OCI-LY7 (cell line): Measurements from ENCODE around the gene NEDD4. TPM values are rescaled to one million over a fixed set of nuclear protein-coding genes. Genes with fewer than 3 reads are reported as not detected.

Experiments
- BruUV-seq: library from RNA; stranded (reverse); fragments of 400-500 nt; replicated peaks from 2 replicates; lab custom pipeline; 2021; lab: Mats Ljungman, UMichigan
- CTCF ChIA-PET: fragments of 300-600 bp; sonication (Branson Sonifier 250); formaldehyde crosslinking; loops from one replicate; lab custom pipeline; 2022; ENCODE audit warnings: antibody characterized with exemption; ENCODE audit not compliant: unreplicated experiment; lab: Charles Lee
- POLR2A ChIA-PET: fragments of 300-600 bp; sonication (Branson Sonifier 250); formaldehyde crosslinking; loops from one replicate; lab custom pipeline; 2022; ENCODE audit warnings: antibody characterized with exemption; lab: Charles Lee
- DNase-seq: peaks from one replicate; pipeline ENCODE4 v3.0.0-alpha.2; 2015; ENCODE audit warnings: low spot score
- H2AFZ ChIP-seq: fragments of 200-600 bp; sonication (generic), shearing (Covaris generic); 2 replicates; pipeline ENCODE4 v1.6.1; 2014; ENCODE audit warnings: mild to moderate bottlenecking, antibody characterized with exemption, low read length, moderate library complexity
- H3K27ac ChIP-seq: fragments of 200-600 bp; sonication (generic); 2 replicates; pipeline ENCODE4 v1.5.1; 2014; ENCODE audit warnings: mixed run types, low read depth, mild to moderate bottlenecking, moderate library complexity, low read length, inconsistent platforms; ENCODE audit not compliant: poor library complexity, severe bottlenecking
- H3K36me3 ChIP-seq: fragments of 200-600 bp; sonication (generic); 2 replicates; pipeline ENCODE4 v1.6.1; 2014; ENCODE audit warnings: mild to moderate bottlenecking, antibody characterized with exemption, low read length, moderate library complexity, mixed read lengths; ENCODE audit not compliant: insufficient read depth
- H3K4me1 ChIP-seq: fragments of 200-600 bp; sonication (generic); 2 replicates; pipeline ENCODE4 v1.5.1; 2014; ENCODE audit warnings: mild to moderate bottlenecking, low read length; ENCODE audit not compliant: insufficient read depth, poor library complexity, severe bottlenecking
- H3K4me2 ChIP-seq: fragments of 200-600 bp; sonication (generic); 2 replicates; pipeline ENCODE4 v1.6.1; 2014; ENCODE audit warnings: mild to moderate bottlenecking, low read length
- H3K4me3 ChIP-seq: fragments of 200-600 bp; sonication (generic); 2 replicates; pipeline ENCODE4 v1.5.1; 2014; ENCODE audit warnings: mild to moderate bottlenecking, low read depth, low read length; ENCODE audit not compliant: poor library complexity, severe bottlenecking
- H3K79me2 ChIP-seq: fragments of 200-600 bp; sonication (generic); 2 replicates; pipeline ENCODE4 v1.6.1; 2016; ENCODE audit warnings: low read depth, mild to moderate bottlenecking, low read length, moderate library complexity, mixed read lengths; ENCODE audit not compliant: insufficient read depth
- H3K9me2 ChIP-seq: fragments of 200-600 bp; sonication (generic); 2 replicates; pipeline ENCODE4 v1.6.1; 2016; ENCODE audit warnings: mild to moderate bottlenecking, low read length, mixed read lengths; ENCODE audit not compliant: insufficient read depth
- H3K9me3 ChIP-seq: fragments of 200-600 bp; sonication (generic); 2 replicates; pipeline ENCODE4 v1.6.1; 2014; ENCODE audit warnings: mild to moderate bottlenecking, mixed run types, low read length, mixed read lengths
- H4K20me1 ChIP-seq: fragments of 200-600 bp; sonication (generic); 2 replicates; pipeline ENCODE4 v1.6.1; 2014; ENCODE audit warnings: mild to moderate bottlenecking, antibody characterized with exemption, low read length, moderate library complexity, mixed read lengths; ENCODE audit not compliant: insufficient read depth
- EZH2phosphoT487 ChIP-seq: fragments of 200-600 bp; sonication (generic); IDR thresholded peaks from 2 replicates; pipeline ENCODE4 v1.6.1; 2018; ENCODE audit warnings: low read depth, borderline replicate concordance, mild to moderate bottlenecking, mixed run types, antibody characterized with exemption, low read length, moderate library complexity, mixed read lengths
- intact Hi-C: fragments of 100-400 bp; cut with micrococcal nuclease; formaldehyde crosslinking; loops from one replicate; pipeline ENCODE4 v1.10.0; 2022; ENCODE audit not compliant: unreplicated experiment
- total RNA-seq, 2 experiments: library from RNA; depleted of rRNA in 1 of 2; stranded (reverse); fragments of >200 nt in 1 of 2; shearing (Covaris generic) in 1 of 2; gene quantifications; 2 replicates each; pipeline ENCODE4 v1.2.3, GENCODE V29; 2014 to 2022
- TF ChIP-seq, protein P1 (sequence below): fragments of 200-600 bp; sonication (generic); conservative IDR thresholded peaks from 2 replicates; pipeline ENCODE4 v1.5.1; 2014; ENCODE audit warnings: mild to moderate bottlenecking, antibody characterized with exemption, low read length, moderate library complexity, mixed read lengths

Gene NEDD4
- total RNA-seq, 2 experiments from 2014 or later: 4.8 to 12.7 TPM

DNA sequence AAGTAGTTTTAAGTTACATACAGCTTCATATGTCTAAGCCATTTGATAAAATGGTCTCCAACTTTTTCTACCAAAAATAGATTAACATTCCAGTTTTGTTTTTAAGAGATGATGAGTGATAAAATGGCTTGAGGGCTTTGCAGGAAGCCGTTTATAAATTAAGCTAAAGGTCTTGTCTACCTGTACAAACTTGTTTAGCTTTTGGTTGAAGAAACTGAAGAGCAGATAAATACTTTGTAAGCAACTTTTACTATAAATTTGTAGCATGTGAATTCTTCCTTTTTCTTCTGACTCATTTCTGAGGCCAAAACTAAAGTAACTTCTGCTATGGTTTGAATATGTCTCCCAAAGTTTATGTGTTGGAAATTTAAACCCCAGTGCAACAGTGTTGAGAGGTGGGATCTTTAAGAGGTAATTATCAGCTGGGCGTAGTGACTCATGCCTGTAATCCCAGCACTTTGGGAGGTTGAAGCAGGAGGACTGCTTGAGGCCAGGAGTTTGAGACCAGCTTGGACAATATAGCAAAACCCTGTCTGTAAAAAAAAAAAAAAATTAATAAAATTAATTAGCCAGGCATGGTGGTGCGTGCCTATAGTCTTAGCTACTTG, 8.2 kb upstream of the NEDD4 start:
- Histone ChIP-seq H3K9me2 (no peaks in the 10 kb centered on the region), H3K4me1 (no peaks in the 10 kb centered on the region), H2AFZ (no peak overlapping the region), H3K79me2 (no peaks in the 10 kb centered on the region), H3K9me3 (no peaks in the 10 kb centered on the region), H3K4me2 (no peak overlapping the region), H3K36me3 (no peaks in the 10 kb centered on the region), H4K20me1 (no peaks in the 10 kb centered on the region), H3K27ac (no peak overlapping the region), H3K4me3 (no peak overlapping the region)
- intact Hi-C loops: no loop called here
- DNase-seq: no peak
- POLR2A ChIA-PET: interaction anchor here (0.6 to 1.2 kb wide), 4 partner anchors 9 to 309 kb away, joined by 3 to 8 read pairs (median 4); no protein-coding TSS in a partner anchor
- no peak for TF ChIP-seq EZH2phosphoT487
- TF ChIP-seq, protein P1, sequence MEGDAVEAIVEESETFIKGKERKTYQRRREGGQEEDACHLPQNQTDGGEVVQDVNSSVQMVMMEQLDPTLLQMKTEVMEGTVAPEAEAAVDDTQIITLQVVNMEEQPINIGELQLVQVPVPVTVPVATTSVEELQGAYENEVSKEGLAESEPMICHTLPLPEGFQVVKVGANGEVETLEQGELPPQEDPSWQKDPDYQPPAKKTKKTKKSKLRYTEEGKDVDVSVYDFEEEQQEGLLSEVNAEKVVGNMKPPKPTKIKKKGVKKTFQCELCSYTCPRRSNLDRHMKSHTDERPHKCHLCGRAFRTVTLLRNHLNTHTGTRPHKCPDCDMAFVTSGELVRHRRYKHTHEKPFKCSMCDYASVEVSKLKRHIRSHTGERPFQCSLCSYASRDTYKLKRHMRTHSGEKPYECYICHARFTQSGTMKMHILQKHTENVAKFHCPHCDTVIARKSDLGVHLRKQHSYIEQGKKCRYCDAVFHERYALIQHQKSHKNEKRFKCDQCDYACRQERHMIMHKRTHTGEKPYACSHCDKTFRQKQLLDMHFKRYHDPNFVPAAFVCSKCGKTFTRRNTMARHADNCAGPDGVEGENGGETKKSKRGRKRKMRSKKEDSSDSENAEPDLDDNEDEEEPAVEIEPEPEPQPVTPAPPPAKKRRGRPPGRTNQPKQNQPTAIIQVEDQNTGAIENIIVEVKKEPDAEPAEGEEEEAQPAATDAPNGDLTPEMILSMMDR: no peak
- CTCF ChIA-PET: no interaction called here
- no TSS peak for BruUV-seq

DNA sequence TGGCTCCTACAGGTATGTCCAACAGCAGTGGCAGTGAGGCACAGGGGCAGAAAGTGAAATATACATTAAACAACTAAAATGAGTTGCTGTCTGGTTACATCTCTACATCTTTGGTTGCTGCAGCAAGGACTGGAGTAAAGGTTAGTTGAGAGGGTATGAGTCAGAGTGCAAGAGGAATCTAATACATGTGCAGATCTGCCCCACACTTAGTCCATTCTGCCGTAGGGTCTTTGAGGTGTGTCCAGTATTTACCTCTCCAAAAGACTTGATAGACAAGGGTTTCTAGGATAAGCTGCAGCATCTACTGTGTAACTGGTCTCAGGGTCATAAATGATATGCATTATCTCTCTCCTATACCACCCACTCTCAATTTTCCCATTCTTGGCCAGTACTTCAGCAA, 6.2 kb upstream of the NEDD4 start:
- H3K36me3 ChIP-seq: no peaks in the 10 kb centered on the region
- CTCF ChIA-PET: no interaction called here
- H3K4me1 ChIP-seq: no peaks in the 10 kb centered on the region
- no peak overlapping the region for H3K4me2 ChIP-seq
- no peak for DNase-seq
- BruUV-seq: no TSS peak
- POLR2A ChIA-PET: no interaction called here
- H4K20me1 ChIP-seq: no peaks in the 10 kb centered on the region
- TF ChIP-seq, protein P1: no peak
- TF ChIP-seq EZH2phosphoT487: no peak
- no peak overlapping the region for H3K4me3 ChIP-seq
- H3K79me2 ChIP-seq: no peaks in the 10 kb centered on the region
- H3K9me2 ChIP-seq: no peaks in the 10 kb centered on the region
- intact Hi-C loops: no loop called here
- H3K27ac ChIP-seq: no peak overlapping the region
- H3K9me3 ChIP-seq: no peaks in the 10 kb centered on the region
- H2AFZ ChIP-seq: no peak overlapping the region

DNA sequence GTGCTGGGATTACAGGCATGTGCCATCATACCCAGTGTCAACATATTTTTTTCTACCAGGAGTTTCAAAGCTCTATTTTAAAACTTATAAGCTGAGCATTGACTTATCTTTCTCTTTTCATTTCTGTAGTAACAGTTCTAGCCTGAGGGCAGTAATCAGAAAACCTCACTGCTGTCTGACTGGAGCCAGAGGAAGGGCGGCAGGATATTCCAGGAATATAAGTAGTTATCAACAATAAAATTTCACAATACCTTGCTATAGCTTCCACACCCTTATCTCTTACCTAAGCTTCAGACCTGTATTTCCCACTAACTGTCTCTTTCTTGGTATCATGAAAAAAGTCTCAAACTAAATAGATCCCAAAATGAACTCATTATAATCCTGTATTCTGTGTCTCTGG, 5.1 kb upstream of the NEDD4 start:
- DNase-seq: no peak
- H3K4me2 ChIP-seq: no peak overlapping the region
- ChIA-PET POLR2A (interaction anchor here (0.6 kb wide), 1 partner anchor 127 kb away, joined by 6 read pairs; no protein-coding TSS in a partner anchor), CTCF (no interaction called here)
- H3K9me3 ChIP-seq: no peaks in the 10 kb centered on the region
- H3K27ac ChIP-seq: no peak overlapping the region
- H2AFZ ChIP-seq: no peak overlapping the region
- no peaks in the 10 kb centered on the region for H3K9me2 ChIP-seq
- no peak overlapping the region for H3K4me3 ChIP-seq
- intact Hi-C loops: no loop called here
- H3K4me1 ChIP-seq: peaks cover 5% of the 10 kb centered on the region
- no peak for TF ChIP-seq EZH2phosphoT487
- TF ChIP-seq, protein P1: no peak
- no peaks in the 10 kb centered on the region for H4K20me1 ChIP-seq
- H3K36me3 ChIP-seq: no peaks in the 10 kb centered on the region
- BruUV-seq: no TSS peak
- H3K79me2 ChIP-seq: no peaks in the 10 kb centered on the region
